Upper lobe of left lung (tissue), 6 donors: ENCODE data around the gene EMC10. TPM values are rescaled to one million over a fixed set of nuclear protein-coding genes. Genes with fewer than 3 reads are reported as not detected.
A peak's percentile ranks its signal among the peaks of the same experiment; 100 is the strongest.

Source experiments
- ATAC-seq, 2 donors: fragments of 200-7000 bp; cut with Tn5 transposase; one replicate each; pipeline ENCODE4 v1.9.1; 2022; ENCODE audit warnings: mild to moderate bottlenecking in 2 of 2, moderate library complexity in 2 of 2; ENCODE audit not compliant: low FRiP score in 2 of 2
- DNase-seq, 2 donors: peaks; one replicate each; pipeline ENCODE4 v3.0.0-alpha.2; 2019 to 2020
- H3K27ac ChIP-seq, 4 donors: fragments of 200-600 bp; sonication (generic); one replicate each; pipeline ENCODE4 v1.5.1; 2016 to 2019
- H3K27me3 ChIP-seq, 4 donors: fragments of 200-600 bp; sonication (generic); one replicate each; pipeline ENCODE4 v1.5.1; 2017 to 2019
- H3K36me3 ChIP-seq, 4 donors: fragments of 200-600 bp; sonication (generic); one replicate each; pipeline ENCODE4 v1.5.1; 2016 to 2019
- H3K4me1 ChIP-seq, 4 donors: fragments of 200-600 bp; sonication (generic); one replicate each; pipeline ENCODE4 v1.5.1; 2018 to 2019
- H3K4me3 ChIP-seq, 4 donors: fragments of 200-600 bp; sonication (generic); one replicate each; pipeline ENCODE4 v1.5.1; 2017 to 2019; ENCODE audit warnings: mild to moderate bottlenecking in 2 of 4, moderate library complexity in 1 of 4
- H3K9me3 ChIP-seq, 4 donors: fragments of 200-600 bp; sonication (generic); one replicate each; pipeline ENCODE4 v1.5.1; 2018 to 2019
- CTCF ChIP-seq, 6 experiments: fragments of 450-650 bp in 4 of 6; fragments of 200-600 bp in 2 of 6; sonication (generic) in 2 of 6; IDR thresholded peaks; one replicate each; pipeline ENCODE4 v1.5.1; 2016 to 2019; ENCODE audit warnings: antibody characterized with exemption in 6 of 6
- EP300 ChIP-seq, 4 donors: sonication (generic); formaldehyde crosslinking; IDR thresholded peaks; one replicate each; pipeline ENCODE4 v1.5.1; 2017; ENCODE audit warnings: antibody characterized with exemption in 4 of 4, control low read depth in 2 of 4
- POLR2A ChIP-seq, 4 donors: fragments of 450-650 bp; IDR thresholded peaks; one replicate each; pipeline ENCODE4 v1.5.1; 2016 to 2017; ENCODE audit warnings: antibody characterized with exemption in 4 of 4, mild to moderate bottlenecking in 2 of 4
- POLR2AphosphoS5 ChIP-seq, 2 donors: sonication (generic); formaldehyde crosslinking; IDR thresholded peaks; one replicate each; pipeline ENCODE4 v1.5.1; 2017; ENCODE audit warnings: antibody characterized with exemption in 2 of 2
- WGBS, 2 donors: methylation state at CpG; one replicate each; pipeline ENCODE4 v1.1.5; 2017 to 2018; 5-methylcytosine and 5-hydroxymethylcytosine counted together
- total RNA-seq, 6 donors: library from RNA; depleted of rRNA in 4 of 6; stranded (reverse); fragments of >200 nt in 4 of 6; gene quantifications; one replicate each; pipeline versions ENCODE4 v1.1.0 to v1.2.1, GENCODE V29; 2016 to 2021
- donor health status: DM: no; HTN: no; CAD: no; lungs with moderate emphysema.
- donor health status: DM: no; HTN: yes; CAD: no; lungs with severe emphysema.

The EMC10 gene
- total RNA-seq, 6 donors from 2014 or later: 83.8 to 155 (median 121) TPM

GRCh38 chr19:50494186-50495019, 18.1 kb downstream of the EMC10 start:
- no peak for ATAC-seq
- DNase-seq: no peak
- H3K27ac ChIP-seq: no peak overlapping the region
- 67 to 74% methylated on average over 7 of the region's 7 CpGs for WGBS, 2 donors
- H3K9me3 ChIP-seq: no peaks in the 10 kb centered on the region
- no peaks in the 10 kb centered on the region for H3K36me3 ChIP-seq
- H3K27me3 ChIP-seq: no peaks in the 10 kb centered on the region
- no peak for TF ChIP-seq CTCF (IDR thresholded peaks at IDR 0.05)
- no peak for TF ChIP-seq POLR2AphosphoS5 (IDR thresholded peaks at IDR 0.05)
- TF ChIP-seq POLR2A (IDR thresholded peaks at IDR 0.05): no peak
- no peak for TF ChIP-seq EP300 (IDR thresholded peaks at IDR 0.05)
- no peak overlapping the region for H3K4me3 ChIP-seq
- H3K4me1 ChIP-seq: peaks cover 0 to 11% (median 7%) of the 10 kb centered on the region in 4 donors

GRCh38 chr19:50495020-50495531, 18.8 kb downstream of the EMC10 start:
- Histone ChIP-seq H3K4me3 (no peak overlapping the region), H3K27me3 (no peaks in the 10 kb centered on the region), H3K36me3 (no peaks in the 10 kb centered on the region), H3K9me3 (no peaks in the 10 kb centered on the region), H3K4me1 (peaks cover 0 to 11% (median 7%) of the 10 kb centered on the region in 4 donors), H3K27ac (no peak overlapping the region)
- TF ChIP-seq EP300 (IDR thresholded peaks at IDR 0.05) (no peak), CTCF (IDR thresholded peaks at IDR 0.05) (no peak), POLR2AphosphoS5 (IDR thresholded peaks at IDR 0.05) (no peak), POLR2A (IDR thresholded peaks at IDR 0.05) (no peak)
- WGBS, 2 donors: 82 to 91% methylated on average over 5 of the region's 5 CpGs
- no peak for DNase-seq
- no peak for ATAC-seq

GRCh38 chr19:50496189-50497021, 20.1 kb downstream of the EMC10 start:
- Histone ChIP-seq H3K4me1 (peaks cover 5 to 19% (median 11%) of the 10 kb centered on the region in 4 donors), H3K36me3 (no peaks in the 10 kb centered on the region), H3K9me3 (no peaks in the 10 kb centered on the region), H3K27ac (no peak overlapping the region), H3K4me3 (no peak overlapping the region), H3K27me3 (no peaks in the 10 kb centered on the region)
- WGBS, 2 donors: 76 to 80% methylated on average over 27 to 30 of the region's 30 CpGs
- DNase-seq (peak in 1 of 2 donors; percentile 69), ATAC-seq (no peak)
- TF ChIP-seq CTCF (IDR thresholded peaks at IDR 0.05) (no peak), POLR2A (IDR thresholded peaks at IDR 0.05) (no peak), EP300 (IDR thresholded peaks at IDR 0.05) (no peak)

- DNase-seq (no peak), ATAC-seq (no peak)
- TF ChIP-seq EP300 (IDR thresholded peaks at IDR 0.05) (no peak), POLR2AphosphoS5 (IDR thresholded peaks at IDR 0.05) (no peak), POLR2A (IDR thresholded peaks at IDR 0.05) (no peak), CTCF (IDR thresholded peaks at IDR 0.05) (no peak)
- no peak overlapping the region for H3K27ac ChIP-seq
- no peak overlapping the region for H3K4me3 ChIP-seq
- H3K9me3 ChIP-seq: no peaks in the 10 kb centered on the region
- H3K4me1 ChIP-seq: peaks cover 4 to 20% (median 9%) of the 10 kb centered on the region in 4 donors
- H3K36me3 ChIP-seq: no peaks in the 10 kb centered on the region
- 87 to 88% methylated on average over 8 of the region's 8 CpGs for WGBS, 2 donors
- no peaks in the 10 kb centered on the region for H3K27me3 ChIP-seq
Measured at GRCh38 chr19:50497022-50497405, 20.7 kb downstream of the EMC10 start.
